Pancreas (tissue), 10 donors: Measurements from ENCODE around the gene TTLL6. TPM values are rescaled to one million over a fixed set of nuclear protein-coding genes. Genes with fewer than 3 reads are reported as not detected.

Experiments
- ATAC-seq, 4 donors: fragments of 200-7000 bp; cut with Tn5 transposase; one replicate each; pipeline versions ENCODE4 v1.8.0 to v1.9.1; 2020; ENCODE audit warnings: mild to moderate bottlenecking in 4 of 4, moderate library complexity in 4 of 4
- DNase-seq, 6 donors: peaks; one replicate each; pipeline ENCODE4 v3.0.0-alpha.2; 2020
- FAIRE-seq: peaks from 2 replicates; lab custom pipeline; 2012; peaks lifted over from hg19 to GRCh38; lab: Jason Lieb, UNC
- H3K27ac ChIP-seq, 4 donors: fragments of 200-600 bp; sonication (generic); 1 replicate in 3 of 4; 2 replicates in 1 of 4; pipeline versions ENCODE4 v1.5.0 to v1.8.0; 2020
- H3K27me3 ChIP-seq, 4 donors: fragments of 200-600 bp; one replicate each; pipeline ENCODE4 v1.8.0; 2021
- H3K36me3 ChIP-seq, 3 donors: fragments of 200-600 bp; sonication (generic) in 1 of 3; one replicate each; pipeline versions ENCODE4 v1.5.0 to v1.8.0; 2020 to 2021
- H3K4me1 ChIP-seq, 3 donors: fragments of 200-600 bp; one replicate each; pipeline ENCODE4 v1.8.0; 2021
- H3K4me3 ChIP-seq, 4 donors: fragments of 200-600 bp; sonication (generic) in 2 of 4; one replicate each; pipeline versions ENCODE4 v1.5.0 to v1.8.0; 2020 to 2021
- H3K9me3 ChIP-seq, 4 donors: fragments of 200-600 bp; one replicate each; pipeline ENCODE4 v1.8.0; 2021
- WGBS, 2 donors: extraction: QIAGEN DNeasy Blood & Tissue Kit; methylation state at CpG; one replicate each; pipeline ENCODE4 v1.1.7; 2013; 5-methylcytosine and 5-hydroxymethylcytosine counted together
- intact Hi-C, 3 donors: fragments of 100-400 bp; cut with DNase I; formaldehyde crosslinking; loops; one replicate each; pipeline versions ENCODE4 v1.11.1 to v1.14.2; 2022
- polyA plus RNA-seq, 2 donors: library from polyadenylated mRNA; stranded (reverse); fragments of 200-250 nt; gene quantifications; one replicate each; pipeline ENCODE4 v1.2.3, GENCODE V29; 2013
- total RNA-seq, 6 donors: library from RNA; stranded (reverse); fragmentation: NEBNext Ultra II Directional in 4 of 6; extraction: Animal tissue kit (Norgen Biotek cat#: 25700) in 4 of 6; gene quantifications; one replicate each; pipeline versions ENCODE4 v1.2.1 to v1.2.4, GENCODE V29; 2021 to 2023
- TF ChIP-seq, protein P1 (sequence below), 4 donors: fragments of 200-600 bp; sonication (generic) in 3 of 4; IDR thresholded peaks; one replicate each; pipeline versions ENCODE4 v1.5.0 to v1.8.0; 2021; ENCODE audit warnings: antibody characterized with exemption in 4 of 4
- donor health status: healthy with polysubstance abuse.
- donor health status: DM: no; HTN: no; CAD: no; lungs with moderate emphysema.
- donor health status: DM: no; HTN: no; CAD: no.
- donor health status: control.
- donor health status: control.
- donor health status: Bipolar disorder and iron deficiency.
- donor health status: DM: yes; HTN: yes; CAD: no.
- donor health status: DM: no; HTN: no; CAD: no.
- donor health status: DM: no; HTN: no; CAD: no.
- donor health status: DM: yes; HTN: yes; CAD: no.

TTLL6 gene
- total RNA-seq (under 1 TPM; 0.40 to 0.98 (median 0.67) TPM), polyA plus RNA-seq (1 to 10 TPM; 1.9 to 6.0 TPM)

DNA sequence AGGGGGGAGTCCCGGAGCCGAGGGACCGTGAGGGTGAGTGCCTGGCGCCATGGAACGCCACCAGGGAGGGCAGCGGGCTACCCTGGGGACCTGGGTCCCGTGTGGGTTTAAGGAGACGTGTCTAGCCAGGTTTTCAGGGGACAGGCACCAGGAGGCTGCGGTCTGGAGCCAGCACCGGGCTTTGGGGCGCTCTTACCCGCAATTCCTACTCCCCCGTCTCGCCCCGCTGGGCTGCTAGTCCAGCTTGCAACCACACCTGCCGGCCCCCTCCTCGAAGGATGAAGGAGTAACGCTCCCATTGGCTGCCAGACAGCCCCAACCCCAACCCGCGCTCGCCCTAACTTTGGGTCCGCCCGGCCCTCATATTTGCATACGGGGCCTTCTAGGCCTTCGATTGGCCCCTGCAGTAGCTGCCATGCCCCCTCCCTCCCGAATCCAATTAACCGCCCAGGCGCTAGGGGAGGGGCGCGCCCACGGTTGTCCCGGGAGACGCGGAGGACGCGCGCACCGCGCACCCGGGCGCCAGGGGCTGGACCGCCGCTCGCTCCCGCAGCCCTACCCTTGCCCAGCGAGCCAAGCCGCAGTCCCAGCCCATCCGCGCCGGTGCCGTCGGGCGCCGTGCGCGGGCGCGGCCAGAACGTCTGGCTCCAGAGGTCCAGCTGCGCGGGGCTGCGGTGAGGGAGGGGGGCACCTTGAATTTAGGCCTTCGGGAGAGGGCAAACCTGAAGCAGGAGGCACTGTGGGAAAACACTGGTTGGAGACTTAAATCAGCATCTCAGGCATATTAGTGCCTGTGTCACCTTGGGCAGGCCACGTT, at the start of gene TTLL6:
Gene TTLL6, minus strand, starts transcription at position 456 of the 817 bp plus-strand sequence. Its CDS starts 157 bp downstream, at position 299.
- FAIRE-seq (no peak), DNase-seq (peak; percentile 73 to 86 (median 80)), ATAC-seq (peak; percentile 91 to 98 (median 96))
- H3K4me1 ChIP-seq, result peaks cover 0 to 4% (median 0%) of the 10 kb centered on the region in 3 donors
- H3K9me3 ChIP-seq, result no peaks in the 10 kb centered on the region
- no peak within 1 kb of the TSS for H3K27ac ChIP-seq
- intact Hi-C loops, result loop anchor here in 1 of 3 donors (5.0 kb wide), 1 partner anchor 60 kb away; no protein-coding TSS in a partner anchor
- H3K4me3 ChIP-seq, result peak within 1 kb of the TSS in 3 of 4 donors; percentile 26 to 41 (median 30)
- H3K27me3 ChIP-seq, result peaks cover 0 to 8% (median 0%) of the 10 kb centered on the region in 4 donors
- WGBS, 2 donors, result 2% methylated on average over 59 to 64 of the region's 64 CpGs
- TF ChIP-seq, protein P1, sequence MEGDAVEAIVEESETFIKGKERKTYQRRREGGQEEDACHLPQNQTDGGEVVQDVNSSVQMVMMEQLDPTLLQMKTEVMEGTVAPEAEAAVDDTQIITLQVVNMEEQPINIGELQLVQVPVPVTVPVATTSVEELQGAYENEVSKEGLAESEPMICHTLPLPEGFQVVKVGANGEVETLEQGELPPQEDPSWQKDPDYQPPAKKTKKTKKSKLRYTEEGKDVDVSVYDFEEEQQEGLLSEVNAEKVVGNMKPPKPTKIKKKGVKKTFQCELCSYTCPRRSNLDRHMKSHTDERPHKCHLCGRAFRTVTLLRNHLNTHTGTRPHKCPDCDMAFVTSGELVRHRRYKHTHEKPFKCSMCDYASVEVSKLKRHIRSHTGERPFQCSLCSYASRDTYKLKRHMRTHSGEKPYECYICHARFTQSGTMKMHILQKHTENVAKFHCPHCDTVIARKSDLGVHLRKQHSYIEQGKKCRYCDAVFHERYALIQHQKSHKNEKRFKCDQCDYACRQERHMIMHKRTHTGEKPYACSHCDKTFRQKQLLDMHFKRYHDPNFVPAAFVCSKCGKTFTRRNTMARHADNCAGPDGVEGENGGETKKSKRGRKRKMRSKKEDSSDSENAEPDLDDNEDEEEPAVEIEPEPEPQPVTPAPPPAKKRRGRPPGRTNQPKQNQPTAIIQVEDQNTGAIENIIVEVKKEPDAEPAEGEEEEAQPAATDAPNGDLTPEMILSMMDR (IDR thresholded peaks at IDR 0.05), result no peak
- no peaks in the 10 kb centered on the region for H3K36me3 ChIP-seq

DNA sequence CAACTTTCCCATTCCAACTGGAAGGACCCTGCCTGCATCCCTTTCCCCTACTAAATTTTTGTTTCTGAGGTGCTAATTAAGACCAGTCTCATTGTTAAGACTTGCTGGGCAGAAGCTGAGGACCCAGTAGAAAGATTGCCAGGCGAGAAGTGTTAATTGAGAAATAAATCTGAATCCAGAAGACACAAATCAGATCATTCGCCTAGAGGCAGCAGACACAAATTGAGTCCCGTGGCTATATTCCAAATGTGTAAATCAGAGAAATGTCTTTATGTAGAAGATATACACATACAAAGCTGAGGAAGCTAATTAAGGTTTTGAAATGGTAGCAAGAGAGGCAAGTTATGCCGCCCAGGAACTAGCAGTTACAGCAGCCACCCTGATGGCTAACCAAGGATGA, 43.4 kb upstream of the TTLL6 start:
- H3K4me3 ChIP-seq, result no peak overlapping the region
- DNase-seq, result no peak
- no peaks in the 10 kb centered on the region for H3K4me1 ChIP-seq
- peaks cover 0 to 24% (median 6%) of the 10 kb centered on the region in 3 donors for H3K36me3 ChIP-seq
- no peaks in the 10 kb centered on the region for H3K9me3 ChIP-seq
- no peak for ATAC-seq
- no peak for FAIRE-seq
- H3K27me3 ChIP-seq, result no peaks in the 10 kb centered on the region
- H3K27ac ChIP-seq, result no peak overlapping the region
- WGBS, 2 donors, result 94% methylated on average over 4 of the region's 4 CpGs
- intact Hi-C loops, result no loop called here
- TF ChIP-seq, protein P1 (IDR thresholded peaks at IDR 0.05), result no peak

DNA sequence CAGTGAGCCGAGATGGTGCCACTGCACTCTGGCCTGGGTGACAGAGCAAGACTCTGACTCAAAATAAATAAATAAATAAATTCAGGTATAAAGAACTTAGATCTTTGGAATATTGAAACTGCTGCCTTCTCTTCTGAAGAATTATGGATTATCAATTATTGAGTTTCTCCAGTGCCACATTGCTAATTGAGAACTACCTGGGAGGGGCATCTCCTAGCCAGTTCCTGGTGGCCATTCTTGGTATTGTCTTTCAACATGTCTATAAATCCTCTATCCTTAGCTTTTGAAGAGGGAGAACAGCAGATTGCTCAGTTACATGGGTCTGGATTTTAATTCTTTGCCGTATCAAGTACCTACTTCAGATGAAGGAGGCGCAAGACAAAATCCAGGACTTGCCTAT, 43.0 kb upstream of the TTLL6 start:
- H3K4me1 ChIP-seq, result no peaks in the 10 kb centered on the region
- TF ChIP-seq, protein P1 (IDR thresholded peaks at IDR 0.05), result peak in 1 of 4 donors; percentile 5
- no peak overlapping the region for H3K4me3 ChIP-seq
- peaks cover 0 to 24% (median 6%) of the 10 kb centered on the region in 3 donors for H3K36me3 ChIP-seq
- ATAC-seq, result no peak
- H3K27ac ChIP-seq, result no peak overlapping the region
- WGBS, 2 donors, result 97 to 99% methylated on average over 3 of the region's 3 CpGs
- no peak for FAIRE-seq
- no peaks in the 10 kb centered on the region for H3K9me3 ChIP-seq
- intact Hi-C loops, result no loop called here
- no peak for DNase-seq
- H3K27me3 ChIP-seq, result no peaks in the 10 kb centered on the region

DNA sequence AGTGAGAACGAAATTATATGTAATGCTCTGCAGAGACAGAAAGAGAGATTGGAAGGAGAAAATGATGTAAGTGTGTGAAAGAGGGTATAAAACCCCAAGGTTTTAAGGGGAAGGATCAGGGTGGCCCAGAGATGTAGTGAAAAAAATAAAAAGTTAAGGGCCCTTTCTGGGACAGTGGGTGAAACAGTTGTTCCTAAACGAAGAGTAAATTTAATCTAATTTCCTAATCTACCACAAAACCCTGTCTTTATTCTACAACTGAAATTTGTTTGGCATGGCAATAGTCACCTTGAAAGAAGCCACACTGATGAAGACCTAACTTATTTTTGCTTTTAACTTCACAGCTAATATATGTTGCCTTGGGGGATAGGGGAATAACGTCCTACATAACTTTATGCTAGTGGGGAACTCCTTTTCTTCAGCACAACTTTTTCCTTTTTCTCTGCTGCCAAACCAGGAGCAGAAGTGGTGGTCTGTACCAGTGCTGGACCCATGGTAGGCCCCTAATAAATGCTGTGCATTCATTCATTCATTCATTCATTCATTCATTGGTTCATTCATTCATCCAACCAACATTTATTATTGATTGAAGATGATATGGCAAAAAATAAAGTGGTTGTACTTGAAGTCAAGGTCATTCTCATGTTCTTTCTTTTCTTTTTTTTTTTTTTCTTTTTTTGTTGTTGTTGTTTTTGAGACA, 39.2 kb upstream of the TTLL6 start:
- FAIRE-seq, result no peak

More for the DNA sequence above, 39.2 kb upstream of the TTLL6 start:
- H3K4me1 ChIP-seq, result no peaks in the 10 kb centered on the region
- H3K27me3 ChIP-seq, result no peaks in the 10 kb centered on the region
- no peaks in the 10 kb centered on the region for H3K9me3 ChIP-seq
- H3K36me3 ChIP-seq, result peaks cover 0 to 21% (median 15%) of the 10 kb centered on the region in 3 donors
- H3K4me3 ChIP-seq, result no peak overlapping the region
- ATAC-seq (no peak), DNase-seq (no peak)
- intact Hi-C loops, result no loop called here
- TF ChIP-seq, protein P1 (IDR thresholded peaks at IDR 0.05), result no peak
- WGBS, 2 donors, result 75 to 82% methylated on average over 3 of the region's 3 CpGs
- H3K27ac ChIP-seq, result no peak overlapping the region
